ENCODE data around the gene CTBP2. TPM values are rescaled to one million over a fixed set of nuclear protein-coding genes. Genes with fewer than 3 reads are reported as not detected.

CTBP2 gene
- total RNA-seq, 1 donor from 2014 or later: 73.0 TPM

DNA sequence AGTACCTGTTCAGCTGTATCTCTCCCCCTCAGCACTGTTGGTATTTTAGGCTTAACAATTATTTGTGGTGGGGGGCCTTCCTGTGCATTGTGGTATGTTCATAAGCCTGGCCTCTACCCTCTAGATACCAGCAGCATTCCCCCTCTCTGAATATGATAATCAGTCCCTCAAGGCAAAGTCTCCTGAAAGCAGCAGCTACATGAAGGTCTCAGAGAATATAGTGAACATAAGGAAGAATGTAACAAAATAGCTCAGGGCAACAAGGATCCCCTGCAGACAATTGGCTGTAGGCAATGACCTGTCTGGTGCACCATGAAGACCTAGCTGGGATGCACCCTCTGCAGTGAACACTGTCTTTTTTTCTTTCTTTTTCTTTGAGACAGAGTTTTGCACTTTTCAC, 86.4 kb downstream of the CTBP2 start:
- Histone ChIP-seq H3K4me1 (peaks cover 11% of the 10 kb centered on the region), H3K27me3 (ENCODE audit: low read depth) (no peaks in the 10 kb centered on the region), H3K27ac (no peak overlapping the region), H3K36me3 (peaks cover 22% of the 10 kb centered on the region), H3K4me3 (no peak overlapping the region), H3K9me3 (no peaks in the 10 kb centered on the region)
- TF ChIP-seq CTCF (IDR thresholded peaks at IDR 0.05): no peak
- no peak for ATAC-seq
- intact Hi-C loops (cut with DNase I): no loop called here
- DNase-seq: no peak

GRCh38 chr10:125072794-125073193, 87.6 kb downstream of the CTBP2 start:
- Histone ChIP-seq H3K9me3 (no peaks in the 10 kb centered on the region), H3K4me3 (no peak overlapping the region), H3K27ac (no peak overlapping the region), H3K36me3 (peaks cover 22% of the 10 kb centered on the region), H3K4me1 (peaks cover 11% of the 10 kb centered on the region), H3K27me3 (ENCODE audit: low read depth) (no peaks in the 10 kb centered on the region)
- no peak for DNase-seq
- intact Hi-C loops (cut with DNase I): no loop called here
- no peak for TF ChIP-seq CTCF (IDR thresholded peaks at IDR 0.05)
- ATAC-seq: no peak

DNA sequence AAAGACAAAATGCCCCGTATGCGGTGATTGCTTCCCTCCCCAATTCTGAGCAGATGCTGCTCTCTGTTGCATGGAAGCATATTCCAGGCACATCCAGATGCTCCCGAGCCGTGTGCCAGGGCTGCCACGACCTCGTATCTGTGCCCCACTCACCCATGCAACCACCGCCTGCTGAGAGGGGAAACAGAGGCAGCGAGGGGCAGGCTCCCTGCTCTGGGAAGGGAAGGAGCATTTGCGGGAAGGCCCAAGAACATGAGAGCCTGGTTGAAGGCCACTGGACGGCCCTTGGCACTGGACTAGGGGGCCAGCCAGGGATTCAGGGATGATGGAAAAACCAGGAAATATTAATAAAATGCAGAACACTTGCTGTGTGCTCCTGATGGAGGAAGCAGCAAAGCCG, 89.4 kb downstream of the CTBP2 start:
- intact Hi-C loops (cut with DNase I): no loop called here
- no peaks in the 10 kb centered on the region for H3K27me3 ChIP-seq (ENCODE audit: low read depth)
- H3K27ac ChIP-seq: no peak overlapping the region
- H3K36me3 ChIP-seq: peaks cover 26% of the 10 kb centered on the region
- DNase-seq (no peak), ATAC-seq (no peak)
- no peaks in the 10 kb centered on the region for H3K9me3 ChIP-seq
- no peak for TF ChIP-seq CTCF (IDR thresholded peaks at IDR 0.05)
- H3K4me1 ChIP-seq: peaks cover 4% of the 10 kb centered on the region
- H3K4me3 ChIP-seq: no peak overlapping the region

GRCh38 chr10:125068406-125068805, 92.0 kb downstream of the CTBP2 start:
- intact Hi-C loops (cut with DNase I): no loop called here
- no peaks in the 10 kb centered on the region for H3K27me3 ChIP-seq (ENCODE audit: low read depth)
- H3K4me3 ChIP-seq: no peak overlapping the region
- H3K27ac ChIP-seq: no peak overlapping the region
- H3K4me1 ChIP-seq: peaks cover 22% of the 10 kb centered on the region
- peaks cover 15% of the 10 kb centered on the region for H3K36me3 ChIP-seq
- H3K9me3 ChIP-seq: no peaks in the 10 kb centered on the region
- no peak for TF ChIP-seq CTCF (IDR thresholded peaks at IDR 0.05)
- ATAC-seq: no peak
- no peak for DNase-seq

DNA sequence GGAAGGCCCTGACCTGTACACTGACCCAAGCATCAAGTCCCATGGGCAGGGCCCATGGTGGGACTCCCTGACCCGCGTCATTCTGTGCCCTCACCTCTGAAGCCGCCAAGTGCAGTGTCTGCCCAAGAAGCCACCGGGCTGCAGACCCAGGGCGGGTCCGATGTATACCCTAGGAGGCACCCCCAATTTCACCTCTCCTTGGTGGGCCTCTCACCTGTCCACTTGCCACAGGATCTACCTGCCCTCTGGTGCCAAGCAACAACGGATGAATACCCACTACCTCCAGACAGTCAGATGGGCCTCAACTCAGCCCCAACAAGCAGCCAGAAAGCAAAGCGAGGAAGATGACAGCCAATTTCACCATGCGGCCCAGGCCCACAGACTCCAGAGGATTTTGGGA, 92.6 kb downstream of the CTBP2 start:
- no peaks in the 10 kb centered on the region for H3K27me3 ChIP-seq (ENCODE audit: low read depth)
- peaks cover 13% of the 10 kb centered on the region for H3K36me3 ChIP-seq
- no peak for DNase-seq
- H3K4me3 ChIP-seq: no peak overlapping the region
- no peak for ATAC-seq
- H3K27ac ChIP-seq: no peak overlapping the region
- peaks cover 29% of the 10 kb centered on the region for H3K4me1 ChIP-seq
- no peak for TF ChIP-seq CTCF (IDR thresholded peaks at IDR 0.05)
- intact Hi-C loops (cut with DNase I): no loop called here
- H3K9me3 ChIP-seq: no peaks in the 10 kb centered on the region

All from lower lobe of right lung (tissue), 2 donors.